HG03280 (cell line): ENCODE results near the gene ZXDA.
"Not testable (repeated sequence)": the region's sequence is repeated elsewhere in the genome, so short reads cannot be mapped to it uniquely, and the experiment has no call there.

ENCODE experiments used
- ATAC-seq: cut with Tn5 transposase; IDR thresholded peaks from one replicate; pipeline ENCODE4 v1.9.1; 2021; ENCODE audit warnings: mild to moderate bottlenecking, moderate library complexity; ENCODE audit not compliant: unreplicated experiment

The ZXDA gene

GRCh38 chrX:57910287-57910912, at the start of gene ZXDA:
ZXDA (minus strand) TSS chrX:57910458; CDS start chrX:57910420, 38 bp downstream.
- peak; percentile 67 for ATAC-seq

- no peak for ATAC-seq
These were observed 42.0 kb upstream of the ZXDA start for GRCh38 chrX:57952320-57952678.

DNA sequence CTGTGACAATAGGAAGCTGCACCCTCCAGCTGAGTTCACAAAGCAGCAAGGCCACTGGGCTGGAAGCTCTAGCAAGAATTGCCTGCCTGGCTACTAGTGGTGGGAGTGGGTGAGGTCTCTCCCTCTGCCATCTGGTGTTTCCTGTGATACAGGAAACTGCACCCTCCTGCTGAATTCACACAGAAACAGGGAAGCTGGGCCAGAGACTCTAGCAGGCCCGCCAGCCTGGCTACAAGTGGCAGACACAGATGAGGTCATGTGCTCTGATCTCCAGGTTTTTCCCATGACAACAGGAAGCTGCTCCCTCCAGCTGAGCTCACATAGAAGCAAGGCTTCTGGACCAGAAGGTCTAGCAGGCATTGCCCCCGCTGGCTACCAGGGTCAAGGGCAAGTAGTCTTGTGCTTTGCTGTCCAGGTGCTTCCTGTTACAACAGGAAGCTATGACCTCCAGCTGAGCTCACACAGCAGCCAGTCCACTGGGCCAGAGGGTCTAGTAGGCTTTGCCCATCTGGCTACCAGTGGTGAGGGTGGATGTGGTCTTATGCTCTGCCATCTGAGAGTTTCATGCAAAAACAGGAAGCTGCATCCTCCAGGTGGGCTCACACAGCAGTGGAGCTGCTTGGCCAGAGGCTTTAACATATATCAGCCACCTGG, 41.5 kb upstream of the ZXDA start:
- no peak for ATAC-seq

- no peak for ATAC-seq
These were observed 23.1 kb upstream of the ZXDA start for GRCh38 chrX:57933321-57933720.

GRCh38 chrX:57932266-57932665, 22.0 kb upstream of the ZXDA start:
- ATAC-seq = no peak

DNA sequence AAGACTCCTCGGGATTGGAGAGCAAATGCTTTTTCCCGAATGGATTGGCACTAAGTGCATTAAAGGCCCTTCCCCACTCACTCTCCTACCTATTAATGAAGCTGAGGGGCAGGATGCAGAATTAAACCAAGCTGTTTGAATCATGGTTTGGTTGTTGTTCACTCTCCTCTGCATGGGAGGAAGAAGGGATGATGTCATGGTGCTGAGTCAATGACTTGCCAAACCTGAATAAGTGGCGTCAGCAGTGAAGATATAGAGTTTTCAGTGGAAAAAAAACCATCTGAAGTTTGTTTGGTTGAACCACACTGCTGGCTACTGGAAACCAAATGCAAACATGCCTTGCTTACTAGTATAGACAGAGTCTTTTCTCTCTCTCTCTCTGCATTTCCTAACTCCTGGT, 19.8 kb upstream of the ZXDA start:
- ATAC-seq = no peak

GRCh38 chrX:57929373-57929772, 19.1 kb upstream of the ZXDA start:
- ATAC-seq = no peak

DNA sequence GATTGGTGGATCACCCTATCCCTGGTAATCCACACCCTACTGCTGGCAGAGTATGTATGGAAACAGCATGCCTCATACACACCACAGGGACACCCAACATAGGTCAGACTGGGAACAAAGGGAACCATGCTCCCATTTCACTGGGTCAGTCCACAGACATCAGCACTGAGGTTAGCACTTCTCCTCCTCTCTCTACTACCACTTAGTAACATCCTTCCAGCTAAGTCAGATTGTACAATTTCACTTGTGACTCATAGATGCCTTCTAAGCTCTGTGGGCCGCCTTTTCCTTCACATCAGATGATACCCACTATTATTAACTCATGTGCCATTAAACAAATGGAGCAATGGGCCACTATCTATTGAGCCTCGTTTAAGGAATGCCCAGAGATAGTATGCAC, 15.5 kb upstream of the ZXDA start:
- ATAC-seq = no peak

DNA sequence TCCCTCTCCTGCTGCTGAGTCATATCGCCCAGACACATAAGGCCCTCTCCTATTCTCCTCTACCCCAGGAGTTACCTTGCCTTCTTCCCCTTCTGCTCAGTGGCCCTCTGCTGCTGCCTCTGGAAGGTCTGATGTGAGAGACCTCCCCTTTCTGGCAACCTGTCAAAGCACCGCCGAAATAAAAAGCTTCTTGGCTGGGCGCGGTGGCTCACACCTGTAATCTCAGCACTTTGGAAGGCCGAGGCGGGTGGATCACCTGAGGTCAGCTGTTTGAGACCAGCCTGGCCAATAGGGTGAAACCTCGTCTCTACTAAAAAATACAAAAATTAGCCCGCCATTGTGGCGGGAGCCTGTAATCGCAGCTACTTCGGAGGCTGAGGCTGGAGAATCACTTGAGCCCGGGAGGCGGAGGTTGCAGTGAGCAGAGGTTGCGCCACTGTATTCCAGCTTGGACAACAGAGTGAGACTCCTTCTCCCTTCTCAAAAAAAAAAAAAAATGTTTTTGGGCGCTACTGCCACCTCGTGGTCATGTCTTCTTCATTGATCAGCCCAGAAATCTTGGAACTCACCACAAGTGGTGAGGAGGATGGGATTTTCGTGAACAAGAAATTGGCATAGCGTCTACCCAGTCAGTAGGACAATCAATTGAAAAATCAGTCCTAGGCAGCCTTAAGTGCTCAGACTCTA, 8.6 kb upstream of the ZXDA start:
- ATAC-seq = no peak

- ATAC-seq = no peak
These were observed 5.4 kb upstream of the ZXDA start for GRCh38 chrX:57915680-57916079.

- ATAC-seq = peak; percentile 75
These were observed 517 bp downstream of the ZXDA start for GRCh38 chrX:57909595-57910286.

- not testable (repeated sequence) for ATAC-seq
These were observed 1.2 kb downstream of the ZXDA start for GRCh38 chrX:57908972-57909594.

DNA sequence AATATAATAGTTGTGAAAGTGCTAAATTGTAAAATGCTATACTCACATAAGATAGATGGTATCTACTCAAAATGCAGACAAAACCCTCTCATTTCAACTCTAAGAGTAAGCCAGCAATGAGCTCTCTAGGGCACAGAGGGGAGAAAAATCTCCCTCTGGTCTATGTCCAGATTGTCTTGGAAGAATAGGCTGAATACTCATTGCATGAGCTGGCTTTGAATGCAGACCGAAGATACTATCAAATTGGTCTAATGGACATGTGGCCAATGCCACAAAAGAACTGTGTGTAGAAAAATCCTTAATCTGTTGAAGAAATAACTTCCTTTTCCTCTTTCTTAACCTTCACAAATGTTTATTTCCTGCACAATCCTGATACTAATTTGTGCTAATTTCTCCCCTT, 3.5 kb downstream of the ZXDA start:
- no peak for ATAC-seq

DNA sequence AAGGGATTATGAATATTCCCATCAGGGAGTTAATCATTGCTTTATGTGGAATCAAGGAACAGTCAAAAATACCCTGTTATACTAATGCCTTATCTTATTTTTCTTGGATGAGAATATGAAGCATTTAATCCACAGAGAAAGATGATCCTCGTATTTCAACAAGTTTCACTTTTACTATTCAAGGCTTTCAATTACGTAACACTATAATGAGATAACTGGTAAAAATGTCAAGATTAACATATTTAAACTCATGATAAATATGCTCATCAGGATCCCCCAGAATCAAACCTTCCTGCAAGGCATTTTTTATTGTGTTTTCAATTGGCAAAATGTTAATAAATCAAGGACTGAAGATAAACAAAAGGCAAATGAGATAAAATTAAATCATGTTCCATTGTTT, 5.1 kb downstream of the ZXDA start:
- no peak for ATAC-seq

GRCh38 chrX:57904176-57904880, 5.9 kb downstream of the ZXDA start:
- no peak for ATAC-seq

GRCh38 chrX:57902633-57903032, 7.6 kb downstream of the ZXDA start:
- no peak for ATAC-seq

GRCh38 chrX:57901466-57901865, 8.8 kb downstream of the ZXDA start:
- ATAC-seq = no peak

- ATAC-seq = no peak
These were observed 9.3 kb downstream of the ZXDA start for GRCh38 chrX:57900975-57901374.

DNA sequence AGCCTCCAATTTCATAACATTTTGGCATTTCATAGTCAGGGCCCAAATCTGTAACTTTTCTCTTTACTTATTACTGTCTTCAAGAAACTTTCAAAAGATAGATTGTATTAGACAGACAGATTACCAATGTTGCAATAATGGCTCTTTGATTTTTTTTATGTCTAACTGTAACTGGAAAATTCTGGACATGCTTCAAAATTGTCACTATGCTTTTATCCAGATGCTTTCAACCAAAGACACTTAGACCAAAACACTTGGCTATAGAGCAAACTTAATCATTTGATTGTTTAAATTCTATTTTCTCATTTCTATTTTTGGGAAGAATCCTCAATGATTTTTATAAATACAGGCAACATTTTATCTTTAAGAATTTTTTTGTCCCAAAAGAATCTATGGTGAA, 10.4 kb downstream of the ZXDA start:
- ATAC-seq = no peak

GRCh38 chrX:57899064-57899463, 11.2 kb downstream of the ZXDA start:
- ATAC-seq = no peak

DNA sequence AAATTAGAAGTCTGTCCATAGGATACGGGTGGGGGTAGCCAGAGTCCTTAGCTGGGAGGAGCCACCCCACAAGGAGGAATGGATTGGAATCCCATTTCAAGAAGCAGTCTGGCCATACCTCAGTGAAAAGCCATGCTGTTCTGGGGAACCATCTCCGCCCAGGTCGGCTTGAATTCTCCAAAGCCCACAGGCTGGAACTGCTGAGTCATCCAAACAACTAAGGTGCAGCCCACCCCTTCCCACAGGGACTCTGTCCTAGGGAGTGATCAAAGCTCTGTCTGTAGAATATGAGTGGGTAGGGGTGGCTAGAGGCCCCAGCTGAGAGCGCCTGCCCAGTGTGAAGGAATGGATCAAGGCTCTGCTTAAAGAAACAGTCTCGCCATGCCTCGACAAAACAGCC, 38.8 kb downstream of the ZXDA start:
- ATAC-seq = no peak
